NCI-H446 treated with DMSO at 0.1 percent for 48 hours (cell line): ENCODE results near the gene SDR42E2.
"Not testable (repeated sequence)": the region's sequence is repeated elsewhere in the genome, so short reads cannot be mapped to it uniquely, and the experiment has no call there.

ENCODE experiments used
- DNase-seq: peaks from one replicate; lab custom pipeline; 2025; lab: John Stamatoyannopoulos, UW

Gene SDR42E2

DNA sequence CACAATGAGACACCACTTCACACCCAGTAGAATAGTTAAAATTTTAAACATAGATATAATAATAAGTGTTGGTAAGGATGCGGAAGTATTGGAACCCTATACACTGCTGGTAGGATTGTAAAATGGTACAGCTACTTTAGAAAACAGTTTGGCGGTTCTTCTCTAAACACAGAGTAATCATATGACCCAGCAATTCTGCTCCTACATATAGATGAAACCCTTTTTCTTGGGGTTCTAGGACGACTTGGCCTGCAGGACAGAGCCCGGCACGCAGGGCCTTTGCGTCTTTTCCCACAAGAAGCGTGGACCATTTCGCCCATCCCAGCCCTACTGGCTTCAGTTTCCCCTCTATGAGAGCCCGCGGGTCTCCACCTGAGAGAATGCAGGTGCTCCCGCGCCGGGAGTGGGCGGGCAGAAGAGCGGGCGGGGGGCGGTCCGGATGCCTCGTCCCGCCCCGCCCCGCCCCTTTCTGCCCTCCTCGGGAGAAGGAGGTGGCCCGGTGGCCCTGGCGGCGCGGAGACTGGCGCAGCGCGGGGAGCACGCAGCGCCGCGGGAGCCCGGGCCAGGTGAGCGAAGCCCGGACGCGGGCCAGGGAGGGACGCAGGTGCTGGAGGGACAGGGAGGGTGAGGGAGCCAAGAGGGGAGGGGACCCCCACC, at the start of gene SDR42E2:
SDR42E2 (plus strand) TSS at position 508 of the 657 bp plus-strand sequence. CDS start 3,077 bp downstream, outside the sequence.
- DNase-seq = no peak

DNA sequence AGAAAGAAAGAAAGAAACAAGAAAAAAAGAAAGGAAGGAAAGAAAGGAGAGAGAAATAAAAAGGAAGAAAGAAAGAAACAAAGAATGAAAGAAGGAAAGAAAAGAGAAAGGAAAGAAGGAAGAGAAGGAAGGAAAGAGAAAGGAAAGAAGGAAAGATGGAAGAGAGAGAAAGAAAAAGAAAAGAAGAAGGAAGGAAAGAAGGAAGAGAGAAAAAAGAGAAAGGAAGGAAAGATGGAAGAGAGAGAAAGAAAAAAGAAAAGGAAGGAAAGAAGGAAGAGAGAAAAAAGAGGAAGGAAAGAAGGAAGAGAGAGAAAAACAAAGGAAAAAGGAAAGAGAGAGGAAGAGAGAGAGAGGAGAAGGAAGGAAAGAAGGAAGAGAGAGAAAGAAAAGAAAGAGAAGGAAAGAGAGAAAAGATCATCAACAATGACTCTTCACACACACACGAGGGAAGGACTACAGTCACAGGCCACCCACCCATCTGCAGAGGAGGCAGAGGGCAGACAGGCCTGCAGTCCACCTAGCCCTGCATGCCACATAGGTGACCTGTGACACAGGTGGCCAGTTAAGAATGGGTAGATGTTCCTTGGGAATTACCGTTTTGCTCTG, 46.1 kb upstream of the SDR42E2 start:
- DNase-seq = no peak

DNA sequence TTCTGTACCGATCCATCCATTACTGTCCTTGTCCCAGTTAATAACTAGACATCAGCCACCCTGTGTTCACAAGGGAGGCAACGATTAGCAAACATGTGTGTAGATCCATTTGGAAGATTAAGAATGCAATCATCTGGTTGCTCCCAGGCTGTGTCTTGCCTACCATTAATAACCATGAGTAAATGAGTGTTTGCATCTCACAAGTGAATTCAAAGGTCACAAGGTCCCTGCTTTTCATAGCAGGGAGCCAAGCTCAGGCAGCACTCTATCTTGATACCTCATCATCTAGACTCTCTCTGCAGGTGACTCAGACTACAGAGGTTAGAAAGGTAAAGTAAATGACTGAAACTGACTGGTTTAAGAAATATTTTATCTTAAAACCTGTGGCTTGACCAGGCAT, 44.7 kb upstream of the SDR42E2 start:
- no peak for DNase-seq

DNA sequence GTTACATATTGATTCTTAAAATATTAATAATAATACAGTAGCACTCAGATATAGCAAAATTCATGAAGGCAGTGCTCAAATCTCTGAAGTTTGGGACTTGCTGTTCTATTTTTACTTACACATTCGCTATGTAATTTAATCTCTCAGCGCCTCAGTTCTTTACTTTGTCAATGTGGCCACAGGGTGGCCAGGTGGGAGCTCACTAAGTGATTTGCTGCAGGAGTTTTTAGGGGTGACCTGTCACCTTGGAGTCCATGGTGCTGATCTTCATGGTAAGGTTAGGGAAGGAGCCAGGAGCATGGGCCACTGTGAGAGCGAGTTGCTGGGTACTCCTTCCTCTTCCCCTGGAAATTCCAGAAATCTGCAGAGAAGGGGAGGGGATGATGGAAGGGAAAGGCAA, 41.9 kb upstream of the SDR42E2 start:
- DNase-seq = no peak

DNA sequence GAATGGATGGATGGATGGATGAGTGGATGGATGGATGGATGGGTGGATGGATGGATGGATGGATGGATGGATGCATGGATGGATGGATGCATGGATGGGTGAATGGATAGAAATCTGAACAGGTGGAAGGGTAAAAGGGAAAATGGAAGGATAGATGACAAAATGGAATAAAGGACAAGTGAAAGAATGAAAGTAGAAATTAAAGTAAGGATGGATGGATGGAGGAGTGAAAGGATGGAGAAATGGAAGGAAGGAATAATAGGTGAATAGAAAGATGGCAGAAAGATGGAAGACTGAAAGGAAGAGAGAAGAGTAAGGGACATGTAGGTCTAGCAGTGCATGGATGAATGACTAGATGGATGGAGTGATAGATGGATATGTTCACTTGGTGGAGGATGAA, 40.1 kb upstream of the SDR42E2 start:
- DNase-seq = no peak

DNA sequence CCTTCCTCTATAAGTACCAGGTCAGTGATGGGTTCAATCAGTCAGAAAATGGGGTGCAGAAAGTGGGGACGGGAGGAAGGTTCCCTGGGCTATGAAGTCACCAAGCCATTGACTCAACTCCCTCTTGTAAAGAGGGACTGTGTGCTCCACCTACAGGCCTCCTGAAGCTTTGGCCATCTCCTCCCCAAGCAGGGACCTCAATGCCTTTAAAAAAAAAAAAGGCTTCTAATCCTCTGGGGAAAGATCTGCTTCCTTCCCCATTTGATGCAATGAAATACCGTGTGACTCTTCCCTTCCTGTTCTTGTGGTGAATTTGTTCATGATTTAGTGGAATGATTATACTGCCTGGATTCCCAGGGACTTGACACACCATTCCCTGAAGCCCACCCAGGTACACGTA, 39.2 kb upstream of the SDR42E2 start:
- DNase-seq = no peak

DNA sequence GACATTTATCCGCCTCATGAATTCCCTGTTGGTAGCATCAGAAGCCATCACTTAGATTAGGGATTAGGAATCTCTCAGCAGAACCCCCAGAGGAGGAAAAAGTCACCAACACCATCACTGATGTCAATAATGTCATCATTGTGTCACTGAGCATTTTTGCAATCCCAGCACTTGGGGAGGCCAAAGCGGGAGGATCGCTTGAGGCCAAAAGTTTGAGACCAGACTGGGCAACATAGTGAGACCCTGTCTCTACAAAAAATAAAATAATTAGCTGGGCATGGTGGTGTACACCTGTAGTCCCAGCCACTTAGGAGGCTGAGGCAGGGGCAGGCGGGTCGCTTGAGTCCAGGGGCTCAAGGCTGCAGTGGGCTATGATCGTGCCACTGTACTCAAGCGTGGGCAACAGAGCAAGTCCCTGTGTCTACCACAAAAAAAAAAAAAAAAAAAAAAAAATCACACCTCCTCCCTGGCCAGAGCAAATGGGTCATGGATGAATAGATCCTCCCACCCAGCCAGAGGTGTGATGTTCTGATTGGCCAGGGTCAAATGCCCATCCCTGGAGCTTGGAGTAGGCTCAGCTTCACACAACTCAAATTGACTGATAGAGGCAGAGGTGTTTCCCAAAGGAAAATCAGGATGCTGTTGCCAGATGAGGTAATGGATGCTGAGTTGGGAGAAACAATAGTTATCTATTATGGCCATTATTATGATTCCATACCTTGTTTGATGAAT, 38.4 kb upstream of the SDR42E2 start:
- no peak for DNase-seq

DNA sequence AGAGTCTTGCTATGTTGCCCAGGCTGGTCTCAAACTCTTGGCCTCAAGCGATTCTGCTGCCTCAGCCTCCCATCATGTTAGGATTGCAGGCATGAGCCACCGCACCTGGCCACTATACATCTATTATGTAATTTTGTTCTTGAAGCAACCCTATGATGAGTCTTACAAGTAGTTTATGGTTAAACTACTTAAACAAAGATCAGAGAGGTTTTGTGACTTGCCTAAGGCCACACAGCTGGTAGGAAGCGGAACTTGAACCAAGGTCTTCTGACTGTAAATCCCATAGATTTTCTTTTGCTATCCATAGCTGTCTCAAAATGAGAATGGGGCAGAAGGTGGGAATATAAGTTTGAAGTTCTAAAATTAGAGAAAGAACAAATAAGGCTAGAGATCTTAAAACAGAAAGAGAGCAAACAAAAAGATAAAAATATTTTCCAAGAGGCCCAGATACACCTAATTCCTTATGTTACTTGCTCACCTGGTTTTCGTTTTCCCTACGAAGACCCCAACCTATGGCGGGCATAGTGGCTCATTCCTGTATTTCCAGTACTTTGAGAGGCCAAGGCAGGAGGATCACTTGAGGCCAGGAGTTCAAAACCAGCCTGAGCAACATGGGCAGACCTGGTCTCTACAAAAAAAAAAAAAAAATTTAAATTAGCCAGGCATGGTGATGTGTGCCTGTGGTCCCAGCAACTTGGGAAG, 37.6 kb upstream of the SDR42E2 start:
- DNase-seq = no peak

DNA sequence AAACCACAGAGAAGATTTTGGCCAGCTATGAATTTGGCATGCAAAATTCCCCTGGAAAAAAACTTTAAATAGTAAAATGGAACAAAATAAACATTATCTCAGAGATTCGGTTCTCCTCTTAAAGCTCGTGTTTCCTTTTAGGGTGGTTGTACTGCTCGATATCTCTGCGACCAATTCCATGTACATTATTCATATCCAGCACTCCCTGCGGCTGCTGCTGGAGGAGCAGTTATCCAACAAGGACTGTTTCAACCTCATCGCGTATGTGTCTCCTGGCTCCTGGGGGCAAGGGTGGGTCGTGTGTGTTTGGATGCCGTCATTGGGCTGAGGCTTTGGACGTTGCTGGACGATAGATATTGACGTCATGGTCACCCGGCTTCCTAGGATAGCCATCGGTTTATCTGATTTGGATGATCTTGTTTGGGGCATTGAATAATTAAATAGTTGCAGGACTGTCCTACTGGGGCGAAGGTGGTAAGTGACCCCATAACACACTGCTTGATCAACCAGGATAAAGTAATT, 36.2 kb upstream of the SDR42E2 start:
- no peak for DNase-seq

DNA sequence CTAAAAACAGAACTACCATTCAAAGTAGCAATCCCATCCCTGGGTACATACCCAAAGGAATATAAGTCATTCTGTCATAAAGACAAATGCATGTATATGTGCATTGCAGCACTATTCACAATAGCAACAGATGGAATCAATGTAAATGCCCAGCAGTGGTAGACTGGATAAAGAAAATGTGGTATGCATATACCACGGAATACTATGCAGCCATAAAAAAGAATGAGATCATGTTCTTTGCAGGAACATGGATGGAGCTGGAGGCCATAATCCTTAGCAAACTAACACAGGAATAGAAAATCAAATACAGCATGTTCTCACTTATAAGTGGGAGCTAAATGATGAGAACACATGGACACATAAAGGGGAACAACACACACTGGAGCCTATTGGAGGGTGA, 33.8 kb upstream of the SDR42E2 start:
- not testable (repeated sequence) for DNase-seq

DNA sequence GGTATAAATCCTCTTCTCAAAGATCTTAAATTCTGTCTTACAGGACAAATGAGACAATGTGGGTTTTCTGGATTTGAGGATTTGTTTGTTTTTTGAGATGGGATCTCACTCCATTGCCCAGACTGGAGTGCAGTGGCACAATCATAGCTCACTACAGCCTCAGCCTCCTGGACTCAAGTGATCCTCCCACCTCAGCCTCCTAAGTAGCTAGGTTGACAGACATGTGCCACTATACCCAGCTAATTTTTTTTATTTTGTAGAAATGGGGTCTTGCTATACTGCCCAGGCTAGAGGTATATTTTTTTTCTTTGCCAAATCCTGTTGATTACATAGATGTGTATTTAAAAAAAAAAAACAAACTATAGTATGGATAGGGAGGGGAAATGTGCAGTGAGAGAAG, 31.8 kb upstream of the SDR42E2 start:
- DNase-seq = no peak

DNA sequence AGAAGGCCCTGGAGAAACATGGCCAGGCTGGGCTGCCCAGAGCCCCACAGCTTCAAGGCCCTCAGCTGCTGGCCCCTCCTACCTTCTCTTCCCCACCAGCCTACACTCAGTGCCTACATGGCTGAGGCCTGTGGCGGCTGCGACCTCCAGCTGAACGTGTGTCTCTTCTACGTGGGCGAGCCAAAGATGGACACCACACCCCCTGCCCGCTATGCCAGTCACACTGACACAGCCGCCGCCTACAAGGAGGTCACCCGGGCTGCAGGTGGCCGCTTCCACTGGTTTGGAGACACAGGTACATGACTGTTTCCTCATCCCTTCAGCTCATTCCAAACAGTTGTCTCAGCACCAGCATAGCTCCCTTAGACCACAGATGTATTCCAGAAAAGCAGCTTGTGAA, 29.5 kb upstream of the SDR42E2 start:
- no peak for DNase-seq

DNA sequence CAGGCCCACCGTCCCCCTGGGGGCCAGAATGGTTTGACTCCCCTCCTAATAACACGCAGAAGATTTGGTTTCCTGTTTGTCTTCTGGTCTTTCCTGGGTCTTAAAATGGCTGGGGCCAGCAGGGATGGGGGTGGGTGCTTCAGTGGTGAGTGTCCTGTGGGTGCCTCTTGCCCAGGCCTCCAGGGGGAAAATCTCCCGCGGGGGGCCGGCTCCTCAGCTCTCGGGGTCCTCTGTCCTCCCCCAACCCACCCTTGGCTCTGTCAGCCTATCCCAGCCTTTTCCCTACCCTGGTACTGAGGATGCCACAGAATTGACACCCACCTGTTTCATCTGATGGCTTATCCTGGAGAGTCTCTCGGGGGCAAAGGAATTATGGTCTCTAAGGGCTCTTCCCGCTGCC, 23.8 kb upstream of the SDR42E2 start:
- no peak for DNase-seq

DNA sequence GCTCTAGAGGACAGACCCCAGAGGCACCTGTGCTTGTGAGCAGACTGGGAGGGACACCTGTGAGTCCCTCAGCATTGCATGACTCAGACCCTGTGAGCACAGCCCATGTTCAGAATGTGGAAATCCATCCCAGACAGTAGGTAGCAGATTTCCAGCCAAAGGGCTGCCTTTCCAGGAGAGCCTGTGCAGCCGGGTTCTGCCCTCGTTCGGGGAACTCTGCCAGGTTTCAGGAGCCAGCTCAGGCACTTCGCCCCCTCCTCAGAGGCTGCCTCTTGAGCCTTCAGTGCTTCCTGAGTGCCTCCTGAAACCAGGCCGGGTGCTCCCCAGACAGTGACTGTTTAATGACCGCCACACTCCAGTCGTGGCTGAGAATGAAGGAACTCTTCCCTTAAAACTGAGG, 23.3 kb upstream of the SDR42E2 start:
- no peak for DNase-seq

DNA sequence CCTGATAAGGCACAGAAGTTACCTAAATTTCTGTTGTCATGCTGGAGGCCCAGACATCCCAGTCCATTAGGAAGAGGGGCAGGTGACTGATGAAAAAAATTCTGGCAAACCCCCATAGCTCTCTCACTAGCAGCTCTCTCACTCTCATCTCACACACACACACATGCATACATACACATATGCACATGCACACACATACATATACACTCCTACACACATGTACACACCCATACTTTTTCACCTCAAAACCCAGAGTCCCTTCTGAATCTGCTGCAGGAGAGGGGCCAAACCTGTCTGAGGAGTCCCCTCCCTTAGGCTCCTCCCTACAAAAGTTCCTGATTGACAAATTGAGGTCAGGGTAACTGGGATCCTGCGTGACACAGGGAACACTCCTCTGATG, 22.6 kb upstream of the SDR42E2 start:
- no peak for DNase-seq

DNA sequence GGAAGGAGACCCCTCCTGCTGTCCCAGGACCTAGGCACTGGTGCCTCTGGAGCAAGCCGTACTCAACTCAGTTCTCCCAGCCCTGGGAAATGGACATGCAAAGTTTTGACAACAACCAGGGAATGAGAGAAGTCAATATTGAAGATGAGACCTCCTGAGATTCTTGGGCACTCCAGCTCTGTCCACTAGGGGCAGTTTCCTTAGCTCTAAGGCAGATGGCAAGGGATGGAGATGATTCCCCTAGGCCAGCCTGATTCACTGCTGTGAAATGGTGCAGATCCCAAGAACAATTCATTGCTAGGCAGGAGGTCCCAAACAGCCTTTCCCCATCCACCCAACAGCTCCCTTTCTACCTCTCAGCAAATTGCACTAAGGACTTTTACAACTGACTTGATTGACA, 20.5 kb upstream of the SDR42E2 start:
- DNase-seq = no peak

DNA sequence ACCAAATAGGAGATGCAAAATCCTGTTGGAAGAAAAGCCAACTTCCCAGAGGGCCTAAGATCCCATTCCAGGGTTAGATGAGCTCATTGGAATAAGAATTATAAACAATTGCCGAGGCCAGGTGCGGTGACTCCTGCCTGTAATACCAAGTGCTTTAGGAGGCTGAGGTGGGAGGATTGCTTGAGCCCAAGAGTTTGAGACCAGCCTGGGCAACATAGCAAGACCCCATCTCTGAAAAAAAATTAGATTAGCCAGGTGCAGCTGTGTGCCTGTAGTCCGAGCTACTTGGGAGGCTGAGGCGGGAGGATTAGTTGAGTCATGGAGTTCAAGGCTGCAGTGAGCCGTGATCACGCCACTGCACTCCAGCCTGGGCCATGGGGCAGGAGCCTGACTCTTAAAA, 17.8 kb upstream of the SDR42E2 start:
- DNase-seq = no peak

DNA sequence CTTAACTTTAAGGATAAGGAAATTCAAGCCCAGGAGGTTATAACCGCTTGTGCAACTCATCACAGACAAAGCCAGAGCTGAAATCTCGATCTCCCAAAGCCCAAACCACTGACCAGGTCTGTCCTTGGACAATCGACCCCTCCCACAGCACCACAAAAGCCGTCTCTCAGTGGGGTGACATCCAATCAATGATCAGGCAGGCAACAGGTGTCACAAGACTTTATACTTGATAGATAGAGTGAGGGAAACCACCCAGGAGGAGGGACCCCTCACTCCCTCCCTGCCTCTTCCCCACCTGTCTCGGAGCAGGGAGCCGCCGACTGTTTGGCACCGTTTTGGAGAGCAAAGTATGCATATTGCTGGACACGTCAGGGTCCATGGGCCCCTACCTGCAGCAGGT, 14.5 kb upstream of the SDR42E2 start:
- no peak for DNase-seq

DNA sequence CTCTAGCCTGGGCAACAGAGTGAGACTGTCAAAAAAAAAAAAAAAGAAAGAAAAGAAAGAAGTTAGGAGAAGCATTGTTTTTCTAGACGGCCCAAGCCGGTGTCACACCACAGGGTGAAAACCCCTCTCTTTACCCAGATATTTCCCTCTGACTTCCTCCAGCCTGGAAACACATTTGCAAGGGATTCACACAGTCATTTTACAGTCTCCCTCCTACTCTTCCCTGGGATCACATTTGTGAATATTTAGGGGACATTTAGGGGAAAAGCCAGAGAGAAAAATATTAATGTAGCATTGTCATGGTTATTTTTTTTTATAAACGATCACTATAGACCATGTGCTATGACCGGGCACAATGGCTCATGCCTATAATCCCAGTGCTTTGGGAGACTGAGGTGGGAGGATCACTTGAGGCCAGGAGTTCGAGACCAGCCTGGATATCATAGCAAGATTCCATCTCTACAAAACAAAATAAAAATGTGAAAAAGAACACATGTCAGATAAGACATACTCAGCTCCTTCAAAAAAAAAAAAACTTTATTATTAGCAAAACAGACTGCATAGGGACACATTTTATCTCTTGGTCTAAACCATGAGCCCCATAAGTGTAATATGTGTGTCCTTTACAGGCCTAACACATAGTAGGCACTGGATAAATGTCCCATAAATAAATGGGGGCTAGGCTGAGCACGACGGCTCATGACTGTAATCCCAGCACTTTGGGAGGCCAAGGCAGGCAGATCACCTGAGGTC, 10.9 kb upstream of the SDR42E2 start:
- no peak for DNase-seq

DNA sequence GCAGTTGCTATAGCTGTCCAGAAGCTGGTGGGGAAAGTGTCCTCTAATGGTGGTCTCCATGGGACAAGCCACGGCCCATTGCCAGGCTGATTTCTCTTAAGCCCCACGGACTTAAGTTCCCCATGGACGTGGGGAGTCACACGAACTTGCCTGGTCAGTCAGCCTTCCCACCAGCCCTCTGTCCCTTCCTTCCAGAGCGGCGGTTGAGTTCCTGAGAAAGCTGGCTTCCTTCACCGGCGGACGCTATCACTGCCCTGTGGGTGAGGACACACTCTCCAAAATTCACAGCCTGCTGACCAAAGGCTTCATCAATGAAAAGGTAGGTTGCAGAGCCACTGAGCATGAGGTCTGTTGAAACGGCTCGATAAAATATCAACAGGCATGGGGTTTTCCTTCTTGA, 10.0 kb upstream of the SDR42E2 start:
- DNase-seq = no peak

DNA sequence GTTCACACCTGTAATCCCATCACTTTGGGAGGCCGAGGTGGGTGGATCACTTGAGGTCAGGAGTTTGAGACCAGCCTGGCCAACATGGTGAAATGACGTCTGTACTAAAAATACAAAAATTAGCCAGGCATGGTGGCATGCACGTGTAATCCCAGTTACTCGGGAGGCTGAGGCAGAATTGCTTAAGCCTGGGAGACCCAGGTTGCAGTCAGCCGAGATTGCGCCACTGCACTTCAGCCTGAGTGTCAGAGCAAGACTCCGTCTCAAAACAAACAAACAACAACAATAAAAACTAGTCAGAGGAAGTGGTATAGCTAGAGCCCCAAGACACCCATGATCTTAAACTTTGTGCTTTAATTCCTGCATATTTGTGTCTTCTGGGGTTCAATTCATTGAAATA, 9.2 kb upstream of the SDR42E2 start:
- DNase-seq = not testable (repeated sequence)

DNA sequence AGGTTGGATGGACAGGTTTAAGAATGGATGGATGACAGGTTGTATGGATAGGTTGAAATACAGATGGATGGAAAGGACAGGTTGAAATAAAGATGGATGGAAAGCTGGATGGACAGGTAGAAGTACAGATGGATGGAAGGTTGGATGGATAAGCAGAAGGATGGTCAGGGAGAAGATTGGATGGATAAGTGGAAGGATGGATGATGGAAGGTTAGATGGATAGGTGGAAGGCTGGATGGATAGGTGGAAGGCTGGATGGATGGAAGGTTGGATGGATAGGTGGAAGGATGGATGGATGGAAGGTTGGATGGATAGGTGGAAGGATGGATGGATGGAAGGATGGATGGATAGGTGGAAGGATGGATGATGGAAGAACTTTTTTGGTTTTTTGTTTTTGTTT, 905 bp upstream of the SDR42E2 start:
- DNase-seq = no peak
